Measurements from ENCODE around the gene ZDHHC20.

The ZDHHC20 gene

GRCh38 chr13:21478881-21479808 lies 20.0 kb upstream of the ZDHHC20 start:
- peak; percentile 78 for DNase-seq (ENCODE audit: low read depth)
- H3K4me3 ChIP-seq (ENCODE audit: low read length): peak overlapping the region; percentile 19
- peak; percentile 50 for TF ChIP-seq CTCF (IDR thresholded peaks at IDR 0.05; ENCODE audit: insufficient read depth, low read depth, low read length, missing control alignments)

- TF ChIP-seq CTCF (IDR thresholded peaks at IDR 0.05; ENCODE audit: insufficient read depth, low read depth, low read length, missing control alignments): peak; percentile 98
- DNase-seq (ENCODE audit: low read depth): peak; percentile 93
- H3K4me3 ChIP-seq (ENCODE audit: low read length): peak overlapping the region; percentile 42
Observed at GRCh38 chr13:21476893-21477472, 17.9 kb upstream of the ZDHHC20 start.

GRCh38 chr13:21475115-21475514 lies 16.0 kb upstream of the ZDHHC20 start:
- no peak for TF ChIP-seq CTCF (IDR thresholded peaks at IDR 0.05; ENCODE audit: insufficient read depth, low read depth, low read length, missing control alignments)
- no peak overlapping the region for H3K4me3 ChIP-seq (ENCODE audit: low read length)
- DNase-seq (ENCODE audit: low read depth): peak; percentile 46

GRCh38 chr13:21470785-21471184 lies 11.7 kb upstream of the ZDHHC20 start:
- no peak for TF ChIP-seq CTCF (IDR thresholded peaks at IDR 0.05; ENCODE audit: insufficient read depth, low read depth, low read length, missing control alignments)

GRCh38 chr13:21466527-21466926 lies 7.4 kb upstream of the ZDHHC20 start:
- no peak overlapping the region for H3K4me3 ChIP-seq (ENCODE audit: low read length)
- no peak for TF ChIP-seq CTCF (IDR thresholded peaks at IDR 0.05; ENCODE audit: insufficient read depth, low read depth, low read length, missing control alignments)
- DNase-seq (ENCODE audit: low read depth): no peak

More at GRCh38 chr13:21470785-21471184, 11.7 kb upstream of the ZDHHC20 start:
- no peak overlapping the region for H3K4me3 ChIP-seq (ENCODE audit: low read length)
- no peak for DNase-seq (ENCODE audit: low read depth)

- no peak for DNase-seq (ENCODE audit: low read depth)
- no peak for TF ChIP-seq CTCF (IDR thresholded peaks at IDR 0.05; ENCODE audit: insufficient read depth, low read depth, low read length, missing control alignments)
- H3K4me3 ChIP-seq (ENCODE audit: low read length): no peak overlapping the region
Observed at GRCh38 chr13:21465710-21466160, 6.6 kb upstream of the ZDHHC20 start.
